Skeletal muscle cell (primary cell): ENCODE results near the gene C1QTNF8.

Experiments
- DNase-seq: peaks from one replicate; pipeline ENCODE4 v3.0.0-alpha.2; 2010; ENCODE audit warnings: low read depth
- H3K4me3 ChIP-seq: 2 replicates; pipeline ENCODE4 v1.5.1; 2011; ENCODE audit warnings: low read depth, mild to moderate bottlenecking, control low read depth, low read length, moderate library complexity

The C1QTNF8 gene, protein sequence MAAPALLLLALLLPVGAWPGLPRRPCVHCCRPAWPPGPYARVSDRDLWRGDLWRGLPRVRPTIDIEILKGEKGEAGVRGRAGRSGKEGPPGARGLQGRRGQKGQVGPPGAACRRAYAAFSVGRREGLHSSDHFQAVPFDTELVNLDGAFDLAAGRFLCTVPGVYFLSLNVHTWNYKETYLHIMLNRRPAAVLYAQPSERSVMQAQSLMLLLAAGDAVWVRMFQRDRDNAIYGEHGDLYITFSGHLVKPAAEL

GRCh38 chr16:1096169-1097082 is at the start of gene C1QTNF8:
TSS of gene C1QTNF8 (minus strand) at chr16:1096244. CDS start at chr16:1094922, 1,322 bp downstream.
- no peak within 1 kb of the TSS for H3K4me3 ChIP-seq
- DNase-seq = no peak

DNA sequence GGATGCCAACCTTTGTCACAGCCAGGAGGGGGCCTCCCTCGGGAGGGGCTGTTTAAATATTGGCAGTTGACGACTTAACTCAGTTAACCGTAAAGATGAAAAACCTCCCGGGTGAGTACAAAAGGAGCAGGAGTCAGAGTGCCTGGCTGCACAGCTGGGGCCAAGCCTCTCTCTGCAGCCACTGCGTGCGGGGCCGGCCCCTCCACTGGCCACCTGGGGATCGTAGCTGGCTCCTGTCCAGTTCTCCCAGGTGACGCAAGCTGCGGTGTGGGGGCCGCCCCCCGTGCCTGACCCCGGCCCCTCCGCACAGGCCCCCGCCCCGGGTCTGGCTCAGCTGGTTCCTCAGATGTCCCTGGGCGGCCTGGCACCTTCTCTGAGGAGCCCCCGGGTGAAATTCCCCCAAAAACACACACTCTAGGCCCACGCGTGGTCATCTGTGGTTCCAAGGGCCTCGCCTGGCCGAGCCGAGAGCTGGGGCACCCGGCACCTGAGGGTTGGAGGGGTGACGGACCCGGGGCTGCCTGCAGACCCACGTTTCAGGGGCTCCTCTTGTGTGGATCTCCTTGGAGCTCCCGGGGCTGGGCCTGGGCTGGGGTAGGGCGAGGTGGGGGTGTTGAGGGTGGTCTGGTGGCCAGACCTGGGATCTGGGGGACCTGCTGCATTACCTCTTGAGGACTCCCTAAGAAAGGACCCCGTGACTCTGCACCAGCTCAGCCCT is 49.5 kb upstream of the C1QTNF8 start:
- no peak for DNase-seq
- no peak overlapping the region for H3K4me3 ChIP-seq

DNA sequence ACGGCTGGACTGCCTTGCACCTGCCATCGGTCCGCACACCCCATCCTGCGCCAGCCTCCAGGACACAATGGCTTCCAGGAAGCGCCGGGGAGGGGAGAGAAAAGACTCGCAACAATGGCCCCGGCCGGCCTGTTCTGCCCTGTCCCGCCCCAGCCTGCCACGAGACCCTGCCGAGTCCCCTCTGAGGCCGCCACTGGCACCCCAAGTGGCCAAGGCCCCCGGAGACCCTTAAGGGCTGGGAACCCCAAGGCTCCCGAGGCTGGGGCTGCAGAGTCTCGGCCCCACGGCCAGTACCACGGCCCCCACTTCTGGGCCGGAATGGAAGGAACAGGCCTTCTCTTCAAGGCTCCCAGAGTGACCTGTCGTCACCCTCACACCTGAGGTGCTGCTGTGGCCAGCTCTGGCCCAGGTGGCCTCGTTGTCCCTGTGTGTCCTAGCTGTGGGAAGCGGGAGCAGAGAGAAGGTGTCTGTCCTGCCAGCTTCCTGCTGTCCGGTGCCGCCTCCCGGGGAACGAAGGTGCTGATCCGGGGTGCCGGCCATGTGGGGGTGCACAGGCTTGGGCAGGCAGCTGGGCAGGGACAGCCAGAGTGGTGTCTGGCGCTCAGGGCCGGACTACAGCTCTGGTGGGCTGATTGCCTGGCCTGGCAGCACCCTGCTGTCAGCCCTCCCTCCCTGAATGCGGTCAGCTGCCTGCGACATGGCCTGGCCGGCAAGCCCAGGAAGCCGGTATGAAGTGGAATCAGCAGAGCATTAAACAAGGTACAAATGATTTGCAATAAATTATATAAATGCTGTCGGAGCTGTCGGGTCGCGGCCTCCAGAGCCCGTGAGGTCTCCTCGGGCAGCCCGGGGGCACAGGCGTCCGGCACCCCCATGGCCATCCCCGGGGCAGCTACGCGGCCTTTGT is 48.7 kb upstream of the C1QTNF8 start:
- H3K4me3 ChIP-seq = no peak overlapping the region
- DNase-seq = no peak

GRCh38 chr16:1143761-1144450 is 47.9 kb upstream of the C1QTNF8 start:
- H3K4me3 ChIP-seq = no peak overlapping the region
- DNase-seq = no peak

- no peak for DNase-seq
- H3K4me3 ChIP-seq = no peak overlapping the region
Measured at GRCh38 chr16:1142911-1143310, 46.9 kb upstream of the C1QTNF8 start.

GRCh38 chr16:1141716-1142115 is 45.7 kb upstream of the C1QTNF8 start:
- no peak overlapping the region for H3K4me3 ChIP-seq
- DNase-seq = no peak

DNA sequence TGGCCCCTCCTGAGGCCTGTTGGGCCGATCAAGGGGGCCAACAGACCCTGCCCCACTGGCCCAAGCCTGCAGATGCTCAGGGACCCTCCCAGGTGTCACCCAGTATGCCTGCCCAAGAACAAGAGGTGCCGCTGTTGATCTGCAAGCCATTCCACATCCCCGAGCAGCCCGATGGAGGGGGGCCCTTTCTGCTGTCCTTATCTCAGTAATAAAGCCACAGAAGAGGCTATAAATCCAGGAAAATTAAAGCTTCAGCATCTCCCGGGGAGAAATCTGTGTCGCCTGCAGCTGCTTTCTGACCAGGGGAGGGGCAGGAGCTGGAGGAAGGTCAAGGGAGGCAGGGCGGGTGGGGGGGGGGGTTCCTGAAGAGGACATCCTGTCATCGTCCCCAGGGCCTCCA is 45.1 kb upstream of the C1QTNF8 start:
- H3K4me3 ChIP-seq = no peak overlapping the region
- DNase-seq = no peak

- H3K4me3 ChIP-seq = no peak overlapping the region
- DNase-seq = no peak
Measured at GRCh38 chr16:1140582-1141162, 44.6 kb upstream of the C1QTNF8 start.

- DNase-seq = no peak
- no peak overlapping the region for H3K4me3 ChIP-seq
Measured at GRCh38 chr16:1137604-1138003, 41.6 kb upstream of the C1QTNF8 start.

- no peak overlapping the region for H3K4me3 ChIP-seq
- no peak for DNase-seq
Measured at GRCh38 chr16:1135459-1135825, 39.4 kb upstream of the C1QTNF8 start.

GRCh38 chr16:1134776-1135458 is 38.9 kb upstream of the C1QTNF8 start:
- no peak overlapping the region for H3K4me3 ChIP-seq
- DNase-seq = no peak

- DNase-seq = no peak
- H3K4me3 ChIP-seq = no peak overlapping the region
Measured at GRCh38 chr16:1133810-1134520, 37.9 kb upstream of the C1QTNF8 start.

- DNase-seq = no peak
- no peak overlapping the region for H3K4me3 ChIP-seq
Measured at GRCh38 chr16:1133271-1133670, 37.2 kb upstream of the C1QTNF8 start.

GRCh38 chr16:1132431-1132830 is 36.4 kb upstream of the C1QTNF8 start:
- H3K4me3 ChIP-seq = no peak overlapping the region
- DNase-seq = no peak

- DNase-seq = no peak
- no peak overlapping the region for H3K4me3 ChIP-seq
Measured at GRCh38 chr16:1131378-1131994, 35.4 kb upstream of the C1QTNF8 start.

DNA sequence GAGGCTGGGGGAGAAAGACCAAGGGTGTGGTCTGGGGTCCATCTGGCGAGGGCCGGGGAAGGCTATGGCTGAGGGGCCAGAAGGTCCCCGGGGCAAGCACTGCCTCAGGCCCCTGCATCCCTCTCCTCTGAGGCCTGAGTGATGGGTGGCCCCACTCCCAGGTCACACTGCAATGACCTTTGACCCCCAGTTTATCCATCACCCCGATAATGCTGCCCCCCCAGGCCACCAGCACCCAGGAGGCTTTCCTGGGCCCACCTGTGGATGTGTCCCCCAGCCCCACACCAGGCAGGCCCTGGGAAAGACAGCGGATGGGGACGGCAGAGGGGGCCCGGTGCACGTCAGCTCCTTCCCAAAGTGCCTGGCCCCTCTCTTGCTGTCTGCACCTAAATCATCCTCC is 34.3 kb upstream of the C1QTNF8 start:
- DNase-seq = no peak
- H3K4me3 ChIP-seq = no peak overlapping the region
